Neutrophil (primary cell): ENCODE measurements around the gene USP54.

Experiments
- H3K27ac ChIP-seq: fragments of 200-600 bp; sonication (generic); 2 replicates; pipeline ENCODE4 v1.5.1; 2016; ENCODE audit warnings: mild to moderate bottlenecking, moderate library complexity
- H3K27me3 ChIP-seq: fragments of 200-600 bp; sonication (generic); 2 replicates; pipeline ENCODE4 v1.6.0; 2016; ENCODE audit warnings: mild to moderate bottlenecking
- H3K36me3 ChIP-seq: fragments of 200-600 bp; sonication (generic); 2 replicates; pipeline ENCODE4 v1.5.1; 2017
- H3K4me1 ChIP-seq, 2 experiments: fragments of 200-600 bp in 1 of 2; sonication (generic) in 1 of 2; 1 replicate in 1 of 2; 2 replicates in 1 of 2; pipeline versions ENCODE4 v1.5.1 to v1.6.1; 2013 to 2016; ENCODE audit warnings: low read depth in 1 of 2, low read length in 1 of 2, mild to moderate bottlenecking in 1 of 2, moderate library complexity in 1 of 2; ENCODE audit not compliant: control insufficient read depth in 1 of 2, insufficient read depth in 1 of 2
- H3K4me3 ChIP-seq, 2 experiments: fragments of 200-600 bp in 1 of 2; sonication (generic) in 1 of 2; 1 replicate in 1 of 2; 2 replicates in 1 of 2; pipeline ENCODE4 v1.5.1; 2013 to 2016; ENCODE audit warnings: low read depth in 1 of 2, low read length in 1 of 2, mild to moderate bottlenecking in 1 of 2, moderate library complexity in 1 of 2
- H3K9me3 ChIP-seq: fragments of 200-600 bp; sonication (generic); 2 replicates; pipeline ENCODE4 v1.5.1; 2016
- CTCF ChIP-seq: fragments of 200-600 bp; sonication (generic); IDR thresholded peaks from 2 replicates; pipeline ENCODE4 v1.5.1; 2016; ENCODE audit warnings: antibody characterized with exemption

The USP54 gene

GRCh38 chr10:73591935-73592699, 975 bp upstream of the USP54 start:
- H3K4me3 ChIP-seq: no peak overlapping the region

GRCh38 chr10:73589563-73590126, 1.5 kb downstream of the USP54 start:
- H3K9me3 ChIP-seq: no peaks in the 10 kb centered on the region

More at GRCh38 chr10:73591935-73592699, 975 bp upstream of the USP54 start:
- TF ChIP-seq CTCF: no peak
- Histone ChIP-seq H3K4me1 (peaks cover 8 to 14% of the 10 kb centered on the region in 2 experiments), H3K27me3 (no peaks in the 10 kb centered on the region), H3K9me3 (no peaks in the 10 kb centered on the region), H3K36me3 (no peaks in the 10 kb centered on the region), H3K27ac (no peak overlapping the region)

GRCh38 chr10:73588656-73589055, 2.5 kb downstream of the USP54 start:
- H3K4me3 ChIP-seq: no peak overlapping the region
- no peak for TF ChIP-seq CTCF
- H3K27ac ChIP-seq: no peak overlapping the region
- H3K9me3 ChIP-seq: no peaks in the 10 kb centered on the region
- peaks cover 8 to 24% of the 10 kb centered on the region in 2 experiments for H3K4me1 ChIP-seq
- H3K36me3 ChIP-seq: no peaks in the 10 kb centered on the region
- H3K27me3 ChIP-seq: no peaks in the 10 kb centered on the region

More at GRCh38 chr10:73589563-73590126, 1.5 kb downstream of the USP54 start:
- Histone ChIP-seq H3K4me3 (no peak overlapping the region), H3K36me3 (no peaks in the 10 kb centered on the region), H3K4me1 (peaks cover 8 to 24% of the 10 kb centered on the region in 2 experiments), H3K27ac (no peak overlapping the region), H3K27me3 (no peaks in the 10 kb centered on the region)
- no peak for TF ChIP-seq CTCF

GRCh38 chr10:73586583-73586984, 4.6 kb downstream of the USP54 start:
- Histone ChIP-seq H3K4me1 (peaks cover 3 to 19% of the 10 kb centered on the region in 2 experiments), H3K36me3 (no peaks in the 10 kb centered on the region), H3K27me3 (no peaks in the 10 kb centered on the region), H3K27ac (no peak overlapping the region), H3K4me3 (no peak overlapping the region), H3K9me3 (no peaks in the 10 kb centered on the region)
- TF ChIP-seq CTCF: no peak

- H3K27me3 ChIP-seq: no peaks in the 10 kb centered on the region
- peaks cover 0 to 13% of the 10 kb centered on the region in 2 experiments for H3K4me1 ChIP-seq
- no peak overlapping the region for H3K27ac ChIP-seq
- no peaks in the 10 kb centered on the region for H3K9me3 ChIP-seq
- no peak for TF ChIP-seq CTCF
- no peaks in the 10 kb centered on the region for H3K36me3 ChIP-seq
- H3K4me3 ChIP-seq: no peak overlapping the region
These were observed 5.8 kb downstream of the USP54 start for GRCh38 chr10:73585327-73585726.
